Activated gamma-delta T cell treated with Interleukin-2 at 50 U/mL for 16 hours (primary cell): ENCODE measurements around the gene ZNF592.

Source experiments
- DNase-seq: peaks from one replicate; pipeline ENCODE4 v3.0.0-alpha.2; 2020

Gene ZNF592

DNA sequence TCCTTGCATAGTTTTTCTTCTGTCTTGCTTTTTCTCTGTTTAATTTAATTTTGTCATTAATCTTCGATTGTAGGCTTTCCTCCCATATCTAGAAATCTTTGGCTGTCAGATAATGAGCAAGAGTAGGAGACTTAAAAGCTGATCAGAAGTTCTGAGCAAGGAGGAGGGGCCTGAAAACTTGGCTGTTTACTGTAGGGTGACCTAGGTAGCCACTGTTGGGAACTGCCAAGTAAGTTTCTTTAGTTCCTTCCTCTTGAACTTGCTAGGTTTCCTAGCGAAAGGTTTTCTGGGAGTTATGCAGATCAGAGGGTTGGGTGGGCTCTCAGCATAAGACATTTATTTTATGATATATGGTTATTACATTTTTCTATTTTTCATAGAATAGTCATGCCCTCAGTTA is 83.2 kb downstream of the ZNF592 start:
- DNase-seq: no peak

GRCh38 chr15:84832448-84833040 is 84.2 kb downstream of the ZNF592 start:
- DNase-seq: no peak

DNA sequence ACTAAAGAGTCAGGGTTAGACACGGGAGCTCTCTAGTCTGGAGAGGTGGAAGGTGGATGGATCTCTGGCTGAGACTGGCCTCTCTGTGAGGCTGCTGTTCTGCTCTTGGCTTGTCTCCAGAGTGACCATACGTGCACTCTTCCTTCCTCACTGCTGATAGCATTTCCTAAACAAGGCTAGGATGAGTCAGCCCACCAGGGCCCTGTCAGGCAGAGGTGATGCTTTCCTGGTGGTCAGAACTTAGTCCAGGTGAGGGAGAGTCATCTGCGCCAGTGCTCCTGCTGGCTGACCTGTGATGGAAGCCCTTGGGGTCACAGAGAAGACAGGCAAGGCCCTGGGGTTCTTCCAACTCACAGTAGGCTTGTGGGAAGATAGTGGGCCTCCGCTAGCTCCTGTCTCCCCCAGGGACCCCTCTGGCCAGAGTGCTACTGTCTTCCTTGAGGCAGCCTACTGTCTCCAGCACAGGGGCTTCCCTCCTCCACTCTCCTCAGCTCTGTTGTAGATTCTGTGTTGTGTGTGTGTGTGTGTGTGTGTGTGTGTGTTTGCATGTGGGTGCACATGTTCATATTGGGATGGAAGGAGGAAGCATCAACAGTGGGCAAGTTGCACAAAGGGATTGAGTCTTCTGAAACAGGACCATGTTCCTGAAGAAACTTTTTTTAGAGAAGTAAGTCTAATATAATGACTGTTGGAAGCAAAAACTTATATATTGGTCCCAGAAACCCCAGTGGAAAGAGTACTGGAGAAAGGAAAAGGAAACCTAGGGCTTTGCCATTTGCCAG is 85.2 kb downstream of the ZNF592 start:
- no peak for DNase-seq

GRCh38 chr15:84834229-84834955 is 86.0 kb downstream of the ZNF592 start:
- DNase-seq: no peak

DNA sequence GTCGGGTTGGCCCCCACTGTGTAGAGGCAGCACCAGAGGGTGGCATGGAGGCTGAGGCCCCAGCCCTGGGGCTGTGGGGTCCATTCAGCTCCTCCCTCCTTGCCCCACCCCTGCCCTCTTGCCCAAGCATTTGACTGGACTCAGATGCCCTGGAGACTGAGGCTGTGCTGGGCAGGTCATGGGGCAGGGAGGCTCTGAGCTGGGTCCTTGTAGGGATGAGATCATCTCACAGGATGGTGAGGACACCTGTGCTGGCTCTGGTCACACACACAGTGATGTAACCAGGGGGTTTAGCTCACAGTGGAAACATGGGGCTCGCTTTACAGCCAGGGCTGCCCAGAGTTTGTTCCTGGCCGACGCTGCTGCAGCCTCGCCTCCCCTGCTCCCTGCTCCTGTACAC is 86.6 kb downstream of the ZNF592 start:
- no peak for DNase-seq

DNA sequence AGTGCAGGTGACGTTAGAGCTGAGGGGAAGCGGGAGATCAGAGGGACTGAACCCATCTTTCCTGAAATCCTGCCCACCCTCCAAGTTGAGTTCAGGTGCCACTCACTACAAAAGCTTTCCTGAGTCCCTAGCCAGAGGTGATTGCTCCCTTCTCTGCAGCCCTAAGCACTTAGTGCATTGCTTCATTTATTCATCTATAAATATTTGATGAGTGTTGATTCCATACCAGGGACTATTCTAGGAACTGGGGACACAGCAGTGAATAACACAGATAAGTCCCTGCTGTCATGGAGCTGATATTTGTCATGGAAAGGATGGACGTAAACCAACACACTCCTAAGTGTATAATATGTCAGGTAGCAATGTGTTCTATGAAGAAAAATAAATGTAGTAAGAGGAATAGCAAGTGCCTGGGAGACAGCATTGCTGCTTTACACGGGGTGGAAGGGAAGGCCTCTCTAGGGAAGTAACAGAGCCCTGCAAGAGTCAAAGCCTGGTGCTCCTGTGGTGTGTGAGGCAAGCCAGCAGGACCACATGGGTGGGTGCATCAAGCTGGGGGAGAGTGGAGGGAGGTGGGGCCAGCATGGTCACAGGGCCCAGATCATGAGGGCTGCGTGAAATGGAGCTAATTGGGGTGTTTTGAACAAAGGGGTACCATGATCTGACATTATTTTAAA is 87.4 kb downstream of the ZNF592 start:
- DNase-seq: no peak

GRCh38 chr15:84836844-84837243 is 88.5 kb downstream of the ZNF592 start:
- DNase-seq: no peak

GRCh38 chr15:84839714-84840113 is 91.3 kb downstream of the ZNF592 start:
- DNase-seq: no peak

DNA sequence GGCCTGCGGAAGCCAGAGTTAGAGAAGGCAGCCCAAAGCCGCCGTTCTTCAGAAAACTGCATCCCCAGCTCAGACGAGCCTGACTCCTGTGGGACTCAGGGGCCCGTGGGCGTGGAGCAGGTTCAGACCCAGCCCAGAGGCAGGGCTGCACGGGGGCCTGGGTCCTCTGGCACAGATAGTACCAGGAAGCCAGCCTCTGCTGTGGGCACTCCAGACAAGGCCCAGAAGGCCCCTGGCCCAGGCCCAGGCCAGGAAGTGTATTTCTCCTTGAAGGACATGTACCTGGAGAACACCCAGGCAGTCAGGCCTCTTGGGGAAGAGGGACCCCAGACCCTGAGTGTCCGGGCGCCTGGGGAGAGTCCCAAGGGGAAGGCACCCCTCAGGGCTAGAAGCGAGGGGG is 91.9 kb downstream of the ZNF592 start:
- no peak for DNase-seq

DNA sequence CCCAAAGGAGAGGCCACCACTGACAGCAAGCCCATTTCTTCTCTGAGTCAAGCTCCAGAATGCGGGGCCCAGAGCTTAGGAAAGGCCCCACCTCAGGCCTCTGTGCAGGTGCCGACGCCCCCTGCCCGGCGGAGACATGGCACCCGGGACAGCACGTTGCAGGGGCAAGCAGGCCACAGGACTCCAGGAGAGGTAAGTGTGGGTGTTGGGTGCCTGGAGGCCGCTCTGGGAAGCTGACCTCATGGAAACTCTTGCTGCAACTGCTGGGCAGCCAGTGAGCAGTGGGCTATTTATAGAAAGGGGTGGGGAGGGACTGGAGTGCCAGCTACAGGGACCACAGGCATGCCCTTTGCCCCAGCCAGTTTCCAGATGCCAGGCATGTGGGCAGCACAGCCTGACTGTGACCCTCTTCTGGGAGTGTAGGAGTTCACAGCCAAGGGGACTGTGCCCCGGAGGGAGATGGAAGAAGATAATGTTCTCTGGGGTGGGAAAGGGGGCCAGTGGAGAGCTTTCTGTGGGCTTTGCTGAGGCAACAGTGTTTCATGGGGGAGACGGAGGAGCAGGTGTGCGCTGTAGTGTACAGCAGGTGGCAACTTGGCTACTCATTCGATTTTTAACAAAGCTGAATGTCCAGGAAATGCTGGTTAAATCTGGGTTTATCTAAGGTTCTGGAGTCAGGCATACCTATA is 92.5 kb downstream of the ZNF592 start:
- DNase-seq: no peak

- DNase-seq: no peak
Observed at GRCh38 chr15:84842781-84843180, 94.4 kb downstream of the ZNF592 start.

DNA sequence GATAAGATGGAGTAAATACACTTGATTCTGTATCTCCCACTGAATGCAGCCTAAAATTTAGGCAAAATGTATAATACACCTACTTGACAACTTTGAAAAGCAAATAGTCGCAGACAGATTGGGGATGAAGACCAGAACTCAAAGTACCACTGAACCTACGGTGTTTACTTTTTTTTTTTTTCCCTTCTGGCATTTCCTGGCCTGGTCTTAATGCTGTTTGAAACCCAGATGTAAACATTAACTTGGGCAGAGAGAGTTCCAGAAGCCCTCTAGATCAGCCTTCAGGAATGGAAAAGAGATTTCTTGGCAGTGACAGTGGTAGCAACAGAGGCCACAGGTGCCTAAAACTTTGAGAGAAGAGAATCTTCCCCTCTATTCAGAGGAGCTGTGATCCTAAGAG is 96.6 kb downstream of the ZNF592 start:
- no peak for DNase-seq

GRCh38 chr15:84845631-84846030 is 97.2 kb downstream of the ZNF592 start:
- peak; percentile 17 for DNase-seq

- DNase-seq: no peak
Observed at GRCh38 chr15:84846269-84846668, 97.9 kb downstream of the ZNF592 start.

- DNase-seq: no peak
Observed at GRCh38 chr15:84847382-84847781, 99.0 kb downstream of the ZNF592 start.

- no peak for DNase-seq
Observed at GRCh38 chr15:84852212-84852611, 103.8 kb downstream of the ZNF592 start.

GRCh38 chr15:84855136-84855535 is 106.7 kb downstream of the ZNF592 start:
- DNase-seq: no peak

- no peak for DNase-seq
Observed at GRCh38 chr15:84855765-84856164, 107.4 kb downstream of the ZNF592 start.
